ENCODE data around the gene PLCG1.

Gene PLCG1

DNA sequence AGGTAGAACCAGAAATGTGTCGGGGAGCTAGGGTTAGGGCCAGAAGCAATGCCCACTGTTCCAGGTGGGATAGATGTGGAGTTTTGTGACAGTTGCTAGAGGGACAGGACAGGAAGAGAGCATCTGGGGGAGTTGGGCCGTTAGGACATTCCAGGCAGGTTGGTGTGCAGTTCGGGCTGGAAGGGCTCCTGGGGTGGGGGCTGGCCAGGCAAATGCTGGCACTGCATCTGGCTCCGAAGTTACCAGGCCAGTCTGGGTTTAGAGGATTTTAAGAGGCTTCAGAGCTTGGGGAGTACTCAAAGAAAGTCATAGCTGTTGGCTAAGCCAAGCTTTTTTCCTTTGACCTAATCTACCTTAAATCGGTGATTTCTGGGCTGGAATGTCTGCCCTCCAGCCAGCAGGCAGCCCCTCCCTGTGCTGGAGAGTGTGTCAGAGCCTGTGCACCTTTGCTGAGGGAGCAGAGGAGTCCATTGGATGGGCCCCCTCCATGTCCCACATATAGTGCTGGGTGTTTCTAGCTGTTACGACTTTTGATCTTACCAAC is 20.8 kb downstream of the PLCG1 start:
- Histone ChIP-seq H3K4me3 (ENCODE audit: insufficient read depth in 1 of 2, low read depth in 1 of 2, low read length in 2 of 2) (no peak overlapping the region), H4K8ac (ENCODE audit: low read length) (no peak overlapping the region), H3K18ac (ENCODE audit: low read depth in 1 of 2, low read length in 2 of 2) (no peak overlapping the region), H4K91ac (ENCODE audit: low read length) (no peak overlapping the region), H3K23ac (ENCODE audit: low read length in 2 of 2) (no peak overlapping the region), H2BK12ac (ENCODE audit: low read length in 2 of 2) (no peak overlapping the region), H2BK5ac (ENCODE audit: low read depth, low read length, poor library complexity, severe bottlenecking) (no peak overlapping the region), H3K27me3 (ENCODE audit: control insufficient read depth in 1 of 2, insufficient read depth in 1 of 2, low read length in 2 of 2) (no peaks in the 10 kb centered on the region), H3K27ac (ENCODE audit: low read length, poor library complexity, severe bottlenecking) (no peak overlapping the region), H3K4ac (ENCODE audit: low read depth in 1 of 2, low read length in 2 of 2) (no peak overlapping the region), H3K79me1 (replicated peaks; ENCODE audit: low read length, poor library complexity, severe bottlenecking) (peaks cover 52% of the 10 kb centered on the region), H3K4me1 (ENCODE audit: control insufficient read depth, insufficient read depth, low read depth, low read length) (peaks cover 14% of the 10 kb centered on the region), H2BK120ac (ENCODE audit: low read depth, low read length) (no peak overlapping the region), H3K4me2 (ENCODE audit: low read length, poor library complexity, severe bottlenecking) (no peak overlapping the region), H2AK5ac (ENCODE audit: low read length, severe bottlenecking) (no peak overlapping the region), H3K14ac (ENCODE audit: low read length in 2 of 2) (no peak overlapping the region), H3K36me3 (ENCODE audit: control insufficient read depth in 1 of 2, insufficient read depth in 2 of 2, low read depth in 1 of 2, low read length in 2 of 2) (peaks cover 26 to 45% of the 10 kb centered on the region in 2 experiments), H3K9ac (ENCODE audit: low read length) (no peak overlapping the region), H2AFZ (ENCODE audit: low read depth, low read length) (no peak overlapping the region), H2BK15ac (ENCODE audit: low read depth, poor library complexity, severe bottlenecking) (no peak overlapping the region), H3K9me3 (ENCODE audit: control insufficient read depth, low read length) (no peaks in the 10 kb centered on the region)
- no peak for DNase-seq
- WGBS = 91% methylated on average over 6 of the region's 6 CpGs

- Histone ChIP-seq H3K9me3 (ENCODE audit: control insufficient read depth, low read length) (no peaks in the 10 kb centered on the region), H2BK12ac (ENCODE audit: low read length in 2 of 2) (no peak overlapping the region), H3K14ac (ENCODE audit: low read length in 2 of 2) (no peak overlapping the region), H3K23ac (ENCODE audit: low read length in 2 of 2) (no peak overlapping the region), H2BK5ac (ENCODE audit: low read depth, low read length, poor library complexity, severe bottlenecking) (no peak overlapping the region), H3K4ac (ENCODE audit: low read depth in 1 of 2, low read length in 2 of 2) (no peak overlapping the region), H3K4me3 (ENCODE audit: insufficient read depth in 1 of 2, low read depth in 1 of 2, low read length in 2 of 2) (no peak overlapping the region), H4K91ac (ENCODE audit: low read length) (no peak overlapping the region), H2AK5ac (ENCODE audit: low read length, severe bottlenecking) (no peak overlapping the region), H3K4me2 (ENCODE audit: low read length, poor library complexity, severe bottlenecking) (no peak overlapping the region), H2AFZ (ENCODE audit: low read depth, low read length) (no peak overlapping the region), H3K36me3 (ENCODE audit: control insufficient read depth in 1 of 2, insufficient read depth in 2 of 2, low read depth in 1 of 2, low read length in 2 of 2) (peaks cover 40 to 57% of the 10 kb centered on the region in 2 experiments), H3K9ac (ENCODE audit: low read length) (no peak overlapping the region), H4K8ac (ENCODE audit: low read length) (no peak overlapping the region), H2BK120ac (ENCODE audit: low read depth, low read length) (no peak overlapping the region), H3K4me1 (ENCODE audit: control insufficient read depth, insufficient read depth, low read depth, low read length) (peaks cover 11% of the 10 kb centered on the region), H2BK15ac (ENCODE audit: low read depth, poor library complexity, severe bottlenecking) (no peak overlapping the region), H3K27me3 (ENCODE audit: control insufficient read depth in 1 of 2, insufficient read depth in 1 of 2, low read length in 2 of 2) (no peaks in the 10 kb centered on the region), H3K79me1 (replicated peaks; ENCODE audit: low read length, poor library complexity, severe bottlenecking) (peaks cover 60% of the 10 kb centered on the region), H3K18ac (ENCODE audit: low read depth in 1 of 2, low read length in 2 of 2) (no peak overlapping the region), H3K27ac (ENCODE audit: low read length, poor library complexity, severe bottlenecking) (no peak overlapping the region)
- 95% methylated on average over 10 of the region's 10 CpGs for WGBS
- no peak for DNase-seq
These were observed 22.2 kb downstream of the PLCG1 start for GRCh38 chr20:41159547-41159946.

GRCh38 chr20:41160686-41161085 is 23.3 kb downstream of the PLCG1 start:
- H2BK15ac ChIP-seq (ENCODE audit: low read depth, poor library complexity, severe bottlenecking) = no peak overlapping the region
- WGBS = 97% methylated on average over 2 of the region's 2 CpGs

DNA sequence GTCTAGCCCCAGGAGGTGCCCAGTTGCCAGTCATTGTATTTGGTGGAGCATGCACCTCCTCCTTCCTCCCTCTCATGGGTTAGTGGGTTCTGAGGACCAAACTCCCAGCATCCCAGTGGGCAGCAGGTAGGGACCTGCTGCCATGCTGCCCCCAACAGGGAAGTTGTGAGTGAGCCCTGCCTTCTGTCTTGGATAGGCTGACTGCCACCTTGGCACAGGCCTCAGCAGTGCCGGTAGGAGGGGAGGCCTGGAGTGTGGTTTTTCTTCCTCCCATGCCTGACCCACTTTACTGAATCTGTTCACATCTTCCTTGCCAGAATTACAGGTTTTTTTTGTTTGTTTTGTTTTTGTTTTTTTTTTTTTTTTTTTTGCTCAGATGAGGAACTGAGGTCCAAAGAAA is 24.5 kb downstream of the PLCG1 start:
- Histone ChIP-seq H2AK5ac (ENCODE audit: low read length, severe bottlenecking) (no peak overlapping the region), H3K18ac (ENCODE audit: low read depth in 1 of 2, low read length in 2 of 2) (no peak overlapping the region), H4K8ac (ENCODE audit: low read length) (no peak overlapping the region), H3K4ac (ENCODE audit: low read depth in 1 of 2, low read length in 2 of 2) (no peak overlapping the region), H2AFZ (ENCODE audit: low read depth, low read length) (no peak overlapping the region), H2BK120ac (ENCODE audit: low read depth, low read length) (no peak overlapping the region), H3K27ac (ENCODE audit: low read length, poor library complexity, severe bottlenecking) (no peak overlapping the region), H2BK5ac (ENCODE audit: low read depth, low read length, poor library complexity, severe bottlenecking) (no peak overlapping the region), H3K4me2 (ENCODE audit: low read length, poor library complexity, severe bottlenecking) (no peak overlapping the region), H3K14ac (ENCODE audit: low read length in 2 of 2) (no peak overlapping the region), H3K4me3 (ENCODE audit: insufficient read depth in 1 of 2, low read depth in 1 of 2, low read length in 2 of 2) (no peak overlapping the region), H3K27me3 (ENCODE audit: control insufficient read depth in 1 of 2, insufficient read depth in 1 of 2, low read length in 2 of 2) (no peaks in the 10 kb centered on the region), H3K23ac (ENCODE audit: low read length in 2 of 2) (no peak overlapping the region), H3K9me3 (ENCODE audit: control insufficient read depth, low read length) (no peaks in the 10 kb centered on the region), H3K79me1 (replicated peaks; ENCODE audit: low read length, poor library complexity, severe bottlenecking) (peaks cover 62% of the 10 kb centered on the region), H3K9ac (ENCODE audit: low read length) (no peak overlapping the region), H2BK15ac (ENCODE audit: low read depth, poor library complexity, severe bottlenecking) (no peak overlapping the region), H4K91ac (ENCODE audit: low read length) (no peak overlapping the region), H2BK12ac (ENCODE audit: low read length in 2 of 2) (no peak overlapping the region), H3K36me3 (ENCODE audit: control insufficient read depth in 1 of 2, insufficient read depth in 2 of 2, low read depth in 1 of 2, low read length in 2 of 2) (peaks cover 63 to 73% of the 10 kb centered on the region in 2 experiments), H3K4me1 (ENCODE audit: control insufficient read depth, insufficient read depth, low read depth, low read length) (peaks cover 8% of the 10 kb centered on the region)
- no peak for DNase-seq
- WGBS = no CpG with 5 or more reads among the region's 1 CpG

More at GRCh38 chr20:41160686-41161085, 23.3 kb downstream of the PLCG1 start:
- no peak overlapping the region for H3K4ac ChIP-seq (ENCODE audit: low read depth in 1 of 2, low read length in 2 of 2)
- H3K4me2 ChIP-seq (ENCODE audit: low read length, poor library complexity, severe bottlenecking) = no peak overlapping the region
- H3K18ac ChIP-seq (ENCODE audit: low read depth in 1 of 2, low read length in 2 of 2) = no peak overlapping the region
- no peak overlapping the region for H3K27ac ChIP-seq (ENCODE audit: low read length, poor library complexity, severe bottlenecking)
- no peak overlapping the region for H2BK120ac ChIP-seq (ENCODE audit: low read depth, low read length)
- peaks cover 51 to 62% of the 10 kb centered on the region in 2 experiments for H3K36me3 ChIP-seq (ENCODE audit: control insufficient read depth in 1 of 2, insufficient read depth in 2 of 2, low read depth in 1 of 2, low read length in 2 of 2)
- H3K23ac ChIP-seq (ENCODE audit: low read length in 2 of 2) = no peak overlapping the region
- H3K79me1 ChIP-seq (replicated peaks; ENCODE audit: low read length, poor library complexity, severe bottlenecking) = peaks cover 58% of the 10 kb centered on the region
- no peak overlapping the region for H2AK5ac ChIP-seq (ENCODE audit: low read length, severe bottlenecking)
- peaks cover 11% of the 10 kb centered on the region for H3K4me1 ChIP-seq (ENCODE audit: control insufficient read depth, insufficient read depth, low read depth, low read length)
- no peak overlapping the region for H4K91ac ChIP-seq (ENCODE audit: low read length)
- H2BK5ac ChIP-seq (ENCODE audit: low read depth, low read length, poor library complexity, severe bottlenecking) = no peak overlapping the region
- no peak overlapping the region for H4K8ac ChIP-seq (ENCODE audit: low read length)
- no peak overlapping the region for H3K9ac ChIP-seq (ENCODE audit: low read length)
- no peaks in the 10 kb centered on the region for H3K27me3 ChIP-seq (ENCODE audit: control insufficient read depth in 1 of 2, insufficient read depth in 1 of 2, low read length in 2 of 2)
- H2AFZ ChIP-seq (ENCODE audit: low read depth, low read length) = no peak overlapping the region
- H3K4me3 ChIP-seq (ENCODE audit: insufficient read depth in 1 of 2, low read depth in 1 of 2, low read length in 2 of 2) = no peak overlapping the region
- DNase-seq = no peak
- no peak overlapping the region for H2BK12ac ChIP-seq (ENCODE audit: low read length in 2 of 2)
- no peak overlapping the region for H3K14ac ChIP-seq (ENCODE audit: low read length in 2 of 2)
- no peaks in the 10 kb centered on the region for H3K9me3 ChIP-seq (ENCODE audit: control insufficient read depth, low read length)
